Stimulated activated CD8-positive, alpha-beta memory T cell treated with anti-CD3 and anti-CD28 coated beads, Interleukin-15, amount 100 ng/mL, for 4 hours (primary cell): ENCODE results near the gene LRRIQ4.
A peak's percentile ranks its signal among the peaks of the same experiment; 100 is the strongest.

Experiments used
- DNase-seq, 2 donors: peaks; one replicate each; pipeline ENCODE4 v3.0.0-alpha.2; 2020; ENCODE audit warnings: low read depth in 2 of 2

Gene LRRIQ4

DNA sequence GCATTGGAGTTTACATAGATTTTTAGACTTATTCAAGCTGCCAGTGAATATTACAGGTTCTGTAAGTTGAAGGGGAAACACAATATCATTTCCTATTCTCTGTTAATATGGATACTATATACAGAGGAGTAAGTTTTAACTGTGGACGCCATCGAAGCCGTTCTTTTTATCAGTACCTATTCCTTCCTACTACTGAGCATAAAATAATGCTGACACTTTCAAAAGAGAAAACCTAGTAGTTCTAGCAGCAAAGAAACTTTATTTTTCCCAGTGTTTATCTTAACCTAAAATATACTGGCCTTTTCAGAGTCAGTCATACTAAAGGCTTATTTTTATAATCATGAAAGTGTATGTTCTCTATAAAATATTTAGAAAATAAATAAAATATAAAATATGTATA, 42.8 kb downstream of the LRRIQ4 start:
- no peak for DNase-seq

GRCh38 chr3:169857811-169858210, 45.1 kb downstream of the LRRIQ4 start:
- no peak for DNase-seq

- no peak for DNase-seq
These were observed 49.2 kb downstream of the LRRIQ4 start for GRCh38 chr3:169861871-169862270.

DNA sequence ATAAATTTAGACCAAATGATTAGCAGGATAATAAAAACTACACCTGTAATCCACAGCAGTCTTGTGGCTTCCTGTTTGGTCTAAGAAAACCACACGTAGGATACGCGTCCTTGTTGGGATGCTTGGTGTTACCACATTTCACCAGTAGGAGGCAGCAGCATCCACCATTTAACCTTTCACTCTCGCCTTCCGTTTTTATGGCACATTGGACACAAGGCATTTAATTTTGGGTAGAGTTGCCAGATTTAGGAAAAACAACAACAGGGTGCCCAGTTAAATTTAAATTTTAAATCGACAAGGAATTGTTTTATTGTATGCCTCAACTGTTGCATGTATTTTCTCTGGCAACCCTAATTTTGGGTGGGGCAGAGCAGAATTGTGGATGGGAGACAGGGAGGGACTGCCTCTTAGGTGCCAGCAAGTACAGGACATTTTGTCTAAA, 50.8 kb downstream of the LRRIQ4 start:
- DNase-seq: peak in 1 of 2 donors; percentile 10

GRCh38 chr3:169864270-169864669, 51.6 kb downstream of the LRRIQ4 start:
- DNase-seq: no peak

DNA sequence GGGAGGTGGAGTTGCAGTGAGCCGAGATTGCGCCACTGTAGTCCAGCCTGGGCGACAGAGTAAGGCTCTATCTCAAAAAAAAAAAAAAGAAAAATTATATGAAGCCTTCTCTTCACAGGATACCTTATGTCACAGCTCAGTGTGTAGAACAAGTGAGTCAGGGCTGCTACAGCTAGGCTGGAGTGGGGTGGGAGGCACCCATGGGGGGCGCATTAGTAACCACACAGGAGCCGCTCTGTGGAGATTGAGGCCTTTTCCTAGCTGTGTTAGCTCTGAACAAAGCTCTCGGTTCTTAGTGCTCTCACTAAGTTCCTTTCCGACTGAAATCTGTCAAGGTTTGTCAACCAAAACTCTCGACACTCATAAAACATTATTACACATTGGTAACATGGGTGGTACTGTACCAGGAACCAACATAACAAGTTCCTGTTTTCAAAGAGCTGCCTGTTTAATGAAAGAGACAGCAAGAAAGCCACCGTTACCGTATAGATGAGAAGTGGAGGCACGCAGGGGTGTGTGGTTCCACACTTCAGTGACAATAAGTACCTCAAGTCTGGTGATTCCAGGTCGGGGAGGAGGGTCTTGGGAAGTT, 52.6 kb downstream of the LRRIQ4 start:
- no peak for DNase-seq

DNA sequence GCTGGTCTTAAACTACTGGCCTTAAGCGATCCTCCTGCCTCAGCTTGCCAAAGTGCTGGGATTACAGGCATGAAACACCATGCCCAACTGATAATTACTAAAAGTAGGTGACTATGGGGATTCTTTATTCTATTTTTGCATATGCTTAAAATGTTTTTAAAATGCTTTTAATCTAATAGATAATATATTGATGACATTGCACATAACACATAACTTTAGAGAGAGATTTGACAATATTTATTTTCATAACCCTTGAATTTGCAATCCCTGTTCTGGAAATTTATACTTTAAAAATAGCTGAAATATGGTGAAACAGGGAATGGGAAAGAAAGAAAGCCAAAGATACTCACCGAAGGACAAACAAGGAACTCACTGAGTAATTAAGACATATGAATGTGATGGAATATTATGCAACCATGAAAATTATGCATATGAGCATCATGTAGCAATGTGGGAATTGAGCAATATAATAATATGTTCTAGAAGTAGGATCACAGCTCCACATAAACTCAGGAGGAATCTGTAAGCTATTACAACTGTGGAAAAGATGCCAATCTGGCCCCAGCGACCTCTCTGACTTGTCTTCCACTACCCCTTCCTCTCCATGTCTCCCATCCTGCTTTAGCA, 55.0 kb downstream of the LRRIQ4 start:
- DNase-seq: no peak

- DNase-seq: no peak
These were observed 55.7 kb downstream of the LRRIQ4 start for GRCh38 chr3:169868369-169868768.

GRCh38 chr3:169869484-169870220, 57.0 kb downstream of the LRRIQ4 start, which contains the start of gene LRRC31:
Gene LRRC31 (minus strand): TSS chr3:169869935. CDS start chr3:169869807, 128 bp downstream.
- DNase-seq: no peak

DNA sequence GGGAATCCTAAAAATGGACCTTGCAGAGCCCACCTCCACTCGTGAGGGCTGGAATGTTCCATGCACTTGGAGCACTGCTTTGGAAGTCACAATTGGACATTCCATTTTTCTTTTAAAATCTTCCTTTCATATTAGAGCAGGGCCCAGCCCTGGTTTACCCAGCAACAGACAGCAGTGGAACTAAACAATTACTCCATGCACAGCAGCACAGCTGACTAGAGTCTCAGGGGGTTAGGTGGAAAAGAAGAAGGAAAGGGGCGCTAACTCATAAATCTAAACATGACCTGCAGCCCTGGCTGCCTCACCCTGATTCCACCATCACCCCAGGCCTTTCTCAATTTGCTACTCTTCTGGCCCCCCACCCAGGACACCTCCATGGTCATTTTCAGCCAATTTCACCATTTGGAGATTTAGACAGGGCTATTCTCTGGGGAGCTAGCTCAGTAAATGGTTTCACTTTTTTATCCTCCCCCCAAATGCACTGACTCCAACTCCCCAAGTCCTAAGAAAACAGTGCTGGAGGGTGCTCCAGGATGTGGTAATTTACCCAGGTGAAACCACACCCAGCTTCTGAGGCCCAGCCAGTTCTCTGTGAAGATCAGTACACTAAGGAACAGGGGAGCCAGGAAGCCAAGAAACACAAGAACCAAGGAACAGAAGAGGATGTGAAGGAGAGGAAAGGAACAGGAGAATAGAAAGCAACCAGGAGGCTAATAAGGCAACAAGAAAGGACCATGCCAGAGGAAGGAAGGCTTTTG, 58.6 kb downstream of the LRRIQ4 start:
- no peak for DNase-seq

GRCh38 chr3:169879013-169879557, 66.4 kb downstream of the LRRIQ4 start:
- no peak for DNase-seq

- DNase-seq: no peak
These were observed 67.3 kb downstream of the LRRIQ4 start for GRCh38 chr3:169879845-169880575.

DNA sequence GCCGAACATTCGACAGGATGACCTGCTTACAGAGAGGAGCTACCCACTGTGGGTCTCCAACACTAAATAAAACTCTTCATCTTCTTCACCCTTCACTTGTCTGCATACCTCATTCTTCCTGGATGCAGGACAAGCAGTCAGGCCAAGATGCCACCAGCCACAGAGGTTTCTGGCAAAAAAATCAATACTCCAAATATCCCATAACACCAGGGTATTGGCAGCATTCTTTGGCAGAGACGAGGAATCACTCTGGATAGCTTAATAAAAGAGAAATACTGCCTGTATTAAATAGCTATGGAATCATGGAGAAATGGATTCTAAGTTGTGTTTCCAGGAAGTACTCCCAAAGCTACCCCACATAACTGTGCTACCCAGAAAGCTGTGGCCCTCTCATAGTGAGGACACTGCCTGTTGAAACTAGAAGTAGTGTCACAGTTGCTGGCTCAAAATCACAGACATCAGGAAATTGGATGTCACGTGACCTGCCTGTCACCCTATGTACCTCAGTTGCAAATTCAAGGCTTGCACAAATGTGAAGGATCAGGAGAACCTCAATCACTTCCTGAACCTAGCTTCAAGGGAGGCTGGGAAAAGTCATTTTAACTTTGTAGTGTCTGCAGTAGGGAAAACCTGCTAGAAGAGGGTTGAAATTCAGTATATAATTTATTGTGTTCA, 68.0 kb downstream of the LRRIQ4 start:
- DNase-seq: no peak

- DNase-seq: no peak
These were observed 74.0 kb downstream of the LRRIQ4 start for GRCh38 chr3:169886671-169887070.
